HG02884 (cell line): ENCODE measurements around the gene BAHCC1.

Experiments used
- ATAC-seq: cut with Tn5 transposase; IDR thresholded peaks from one replicate; pipeline ENCODE4 v1.9.1; 2021; ENCODE audit warnings: mild to moderate bottlenecking, moderate library complexity; ENCODE audit not compliant: unreplicated experiment

Gene BAHCC1

DNA sequence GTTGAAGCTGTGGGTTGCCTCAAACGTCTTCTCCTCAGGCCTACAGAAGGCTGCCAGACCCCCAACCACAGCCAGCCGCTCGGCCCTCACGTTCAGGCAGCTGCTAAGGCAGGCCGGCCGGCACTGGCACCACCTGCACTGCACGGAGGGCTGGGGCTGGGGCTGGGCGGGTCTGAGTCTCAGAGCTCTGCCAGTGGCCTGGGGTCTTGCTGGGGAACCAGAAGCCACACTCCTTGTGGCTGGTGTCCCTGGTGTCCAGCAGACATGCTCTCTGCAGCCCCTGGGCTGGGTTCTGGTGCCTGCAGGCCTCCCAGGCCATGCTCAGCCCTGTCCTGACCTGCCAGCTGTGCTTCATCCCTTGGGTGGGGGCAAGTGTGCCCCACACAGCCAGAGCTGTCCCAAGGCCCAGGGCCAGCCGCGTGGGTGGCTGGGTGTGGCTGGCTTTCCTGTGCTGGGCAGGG, 42.0 kb downstream of the BAHCC1 start:
- no peak for ATAC-seq

DNA sequence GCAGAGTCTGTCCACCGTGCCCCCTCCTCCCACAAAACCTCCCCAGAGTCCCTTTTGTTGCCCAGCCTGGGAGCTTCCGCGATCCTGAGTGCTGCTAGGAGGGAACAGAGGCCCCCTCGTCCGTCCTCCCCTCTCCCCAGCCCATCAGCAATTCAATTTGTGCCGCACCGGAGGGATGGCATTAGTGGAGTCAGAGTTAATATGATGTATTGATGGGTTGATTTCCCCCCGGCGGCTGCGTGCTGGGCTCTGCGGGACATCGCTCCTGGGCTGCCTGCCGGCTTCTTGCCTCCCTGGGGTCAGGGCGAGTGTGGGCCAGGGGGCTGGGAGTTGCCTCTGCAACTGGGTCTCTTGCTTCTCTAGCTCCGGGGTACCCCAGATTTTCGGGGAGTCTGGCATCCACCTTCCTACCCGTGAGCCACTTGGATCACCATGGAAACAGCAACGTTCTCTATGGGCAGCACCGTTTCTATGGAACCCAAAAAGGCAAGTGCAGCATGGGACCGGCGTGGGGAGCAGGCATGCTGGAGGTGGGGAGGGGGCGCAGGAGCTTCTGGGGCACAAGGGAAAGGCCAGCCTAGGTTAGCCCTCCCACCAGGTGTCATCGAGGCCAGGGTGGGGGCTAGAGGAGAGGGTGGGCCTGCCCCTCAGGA, 42.9 kb downstream of the BAHCC1 start:
- ATAC-seq, result no peak

DNA sequence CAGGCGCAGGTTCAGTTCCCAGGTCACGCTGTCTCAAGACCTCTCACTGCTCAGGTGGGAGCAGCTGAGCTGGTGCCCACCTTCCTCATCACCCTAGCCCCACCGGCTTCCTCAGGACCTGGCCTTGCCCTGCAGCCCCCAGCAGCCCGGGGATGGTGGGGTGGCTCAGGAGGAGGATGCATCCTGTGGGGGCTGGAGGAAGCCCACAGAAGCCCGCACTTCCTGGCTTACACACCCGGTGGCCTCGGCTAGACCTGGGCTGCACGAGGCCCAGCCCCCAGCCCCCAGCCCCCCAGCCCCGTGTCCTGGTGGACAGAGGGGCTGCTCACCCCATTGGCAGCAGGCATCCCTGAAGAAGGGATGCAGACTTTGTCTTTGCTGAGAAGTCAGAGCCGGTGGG, 43.4 kb downstream of the BAHCC1 start:
- no peak for ATAC-seq

DNA sequence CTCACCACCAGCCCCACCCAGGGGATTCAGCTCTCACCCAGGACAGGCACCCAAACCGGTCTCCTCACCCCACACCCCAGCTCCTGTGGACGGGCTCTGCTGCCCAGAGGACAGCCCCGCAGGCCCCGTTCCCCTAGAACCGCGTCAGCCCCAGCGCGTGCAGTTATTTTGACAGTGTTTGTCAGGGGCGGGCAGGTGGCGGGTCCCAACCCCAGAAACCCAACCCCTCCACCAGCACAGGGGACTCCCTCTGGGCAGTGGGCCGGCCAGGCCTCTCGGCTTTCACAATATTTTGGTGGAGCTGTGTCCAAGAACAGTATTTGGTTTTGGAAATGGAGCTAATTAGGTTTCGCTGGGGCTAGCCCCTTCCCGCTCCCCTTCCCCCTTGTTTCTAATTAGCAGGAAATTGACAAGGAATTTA, 44.8 kb downstream of the BAHCC1 start:
- no peak for ATAC-seq

DNA sequence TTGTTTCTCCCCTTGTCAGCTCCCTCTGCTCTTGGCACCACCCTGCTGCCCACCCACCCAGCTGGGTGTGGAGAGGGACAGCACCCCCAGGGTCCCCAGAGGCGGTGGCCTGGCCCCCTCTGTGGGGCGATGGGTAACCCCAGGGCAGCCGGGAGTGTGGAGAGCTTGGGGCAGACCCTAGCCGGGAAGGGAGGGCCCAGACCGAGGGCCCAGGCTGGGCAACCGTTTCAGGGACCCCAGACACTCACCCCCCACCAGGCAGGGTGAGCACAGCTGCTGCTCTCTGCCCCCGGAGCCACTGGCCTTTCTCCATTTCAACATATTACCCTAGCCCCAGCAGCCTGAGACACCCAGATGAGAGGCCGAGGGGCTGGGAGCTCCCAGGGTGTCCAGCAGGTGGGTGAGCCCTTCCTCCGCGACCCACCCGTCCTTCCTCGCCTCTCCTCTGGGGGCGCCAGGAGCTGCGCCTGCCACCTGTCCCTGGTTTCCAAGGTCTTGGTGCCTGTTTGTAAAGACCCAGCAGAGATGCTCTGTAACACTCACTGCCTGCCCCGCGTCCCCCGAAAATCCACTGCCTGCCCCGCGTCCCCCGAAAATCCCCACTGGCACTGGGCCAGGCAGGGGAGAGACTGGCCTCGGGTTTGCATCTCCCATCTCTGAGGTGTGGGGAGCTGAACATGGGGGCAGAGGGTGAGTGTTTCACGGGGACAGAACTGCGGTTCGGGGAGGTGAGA, 45.4 kb downstream of the BAHCC1 start:
- no peak for ATAC-seq

DNA sequence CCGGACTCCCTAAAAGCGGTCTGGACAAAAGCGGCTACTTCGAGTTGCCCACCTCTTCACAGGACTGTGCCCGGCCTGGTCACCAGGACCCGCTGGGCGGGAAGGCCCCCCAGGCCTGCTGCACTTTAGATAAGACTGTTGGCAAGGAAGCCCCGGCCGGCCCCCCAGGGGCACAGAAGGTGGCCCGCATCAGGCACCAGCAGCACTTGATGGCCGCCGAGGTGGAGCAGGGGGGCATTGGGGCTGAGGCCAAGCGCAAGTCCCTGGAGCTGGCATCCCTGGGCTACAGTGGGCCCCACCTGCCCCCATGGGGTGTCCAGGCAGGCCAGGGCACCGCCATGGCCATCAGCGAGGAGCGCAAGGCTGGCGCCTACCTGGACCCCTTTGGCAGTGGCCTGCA, 47.5 kb downstream of the BAHCC1 start:
- ATAC-seq, result no peak

DNA sequence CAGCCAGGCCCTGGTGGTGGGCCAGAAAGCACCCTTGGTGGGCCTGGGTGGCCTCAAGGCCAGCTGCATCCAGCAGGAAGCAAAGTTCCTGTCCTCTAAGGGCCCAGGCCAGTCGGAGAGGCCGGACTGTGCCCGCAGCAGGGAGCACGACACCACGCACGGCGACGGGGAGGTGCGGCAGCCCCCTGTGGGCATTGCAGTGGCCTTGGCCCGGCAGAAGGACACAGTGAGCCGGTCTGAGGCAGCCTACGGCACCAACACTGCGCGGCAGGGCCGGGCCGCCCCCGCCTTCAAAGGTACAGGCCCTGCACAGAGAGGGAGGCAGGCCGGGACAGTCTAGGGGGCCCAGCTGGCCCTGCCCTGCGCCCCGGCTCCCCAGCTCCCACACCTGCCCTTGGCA, 48.0 kb downstream of the BAHCC1 start:
- ATAC-seq, result no peak

DNA sequence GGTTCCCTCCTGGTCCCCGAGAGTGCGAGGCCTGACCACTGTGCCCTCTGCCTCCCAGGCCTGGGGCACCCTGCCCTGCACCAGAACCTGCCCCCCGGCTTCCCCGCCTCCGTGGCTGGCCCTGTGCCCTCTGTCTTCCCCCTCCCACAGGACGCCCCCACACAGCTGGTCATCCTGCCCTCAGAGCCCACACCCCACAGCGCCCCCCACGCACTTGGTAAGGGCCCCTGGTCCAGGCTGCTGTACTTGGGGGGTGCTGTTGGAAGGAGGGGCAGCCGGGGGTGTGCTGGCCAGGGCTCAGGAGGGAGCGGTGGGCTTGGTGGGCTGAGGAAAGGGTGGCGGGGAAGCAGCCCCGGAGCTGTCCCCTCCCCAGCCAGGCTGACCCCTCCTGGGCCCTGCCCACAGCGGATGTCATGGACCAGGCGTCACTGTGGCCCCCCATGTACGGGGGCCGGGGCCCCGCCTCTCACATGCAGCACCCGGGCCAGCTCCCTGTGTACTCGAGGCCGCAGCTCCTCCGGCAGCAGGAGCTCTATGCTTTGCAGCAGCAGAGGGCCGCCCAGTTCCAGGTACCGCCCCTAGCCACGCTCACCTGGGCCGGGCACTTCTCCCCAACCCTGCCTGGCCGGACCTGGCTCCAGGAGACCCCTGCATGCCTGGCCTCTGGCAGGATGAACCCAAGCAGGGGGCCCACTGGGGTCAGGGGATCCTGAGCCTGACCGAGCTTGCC, 49.5 kb downstream of the BAHCC1 start:
- ATAC-seq, result no peak

DNA sequence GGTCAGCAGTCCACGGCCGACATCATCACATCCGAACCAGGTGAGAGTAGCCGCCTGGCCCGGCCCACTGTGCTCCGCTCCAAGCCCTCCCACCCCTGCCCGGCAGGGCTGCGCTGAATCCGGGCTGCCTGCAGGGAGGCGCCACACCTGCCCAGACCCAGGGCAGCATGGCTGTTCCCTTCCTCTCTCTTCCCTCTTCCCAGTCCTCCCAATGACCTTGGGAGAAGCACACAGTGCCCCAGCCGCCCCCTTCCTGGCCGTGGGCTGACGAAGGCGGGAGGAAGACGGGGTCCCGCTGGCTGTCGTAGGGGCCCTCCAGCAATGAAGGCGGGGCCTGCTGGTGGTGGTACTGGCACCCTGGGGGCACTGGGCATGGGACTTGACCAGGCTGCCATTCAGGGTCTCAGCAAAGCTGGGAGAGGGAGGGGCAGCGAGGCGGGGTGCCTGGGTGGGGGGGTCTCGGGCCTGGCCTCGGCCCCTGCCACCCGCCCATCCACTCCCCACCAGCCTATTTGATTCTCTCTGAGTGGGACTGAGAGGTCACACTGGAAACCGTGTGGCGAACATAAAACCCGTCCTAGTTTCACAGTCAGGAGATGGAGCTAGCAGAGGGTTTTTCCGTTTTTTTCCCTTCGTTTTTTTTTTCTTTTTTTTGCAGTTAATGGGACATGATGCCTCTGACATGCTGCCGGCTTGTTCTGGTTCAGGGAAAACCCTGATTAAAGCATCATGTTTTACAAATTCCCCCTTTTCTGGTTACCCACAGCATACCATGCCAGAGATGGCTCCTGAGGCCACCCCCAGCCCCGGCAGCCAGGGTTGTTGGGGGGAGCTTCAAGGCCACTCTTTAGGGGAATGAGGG, 50.6 kb downstream of the BAHCC1 start:
- ATAC-seq, result no peak

DNA sequence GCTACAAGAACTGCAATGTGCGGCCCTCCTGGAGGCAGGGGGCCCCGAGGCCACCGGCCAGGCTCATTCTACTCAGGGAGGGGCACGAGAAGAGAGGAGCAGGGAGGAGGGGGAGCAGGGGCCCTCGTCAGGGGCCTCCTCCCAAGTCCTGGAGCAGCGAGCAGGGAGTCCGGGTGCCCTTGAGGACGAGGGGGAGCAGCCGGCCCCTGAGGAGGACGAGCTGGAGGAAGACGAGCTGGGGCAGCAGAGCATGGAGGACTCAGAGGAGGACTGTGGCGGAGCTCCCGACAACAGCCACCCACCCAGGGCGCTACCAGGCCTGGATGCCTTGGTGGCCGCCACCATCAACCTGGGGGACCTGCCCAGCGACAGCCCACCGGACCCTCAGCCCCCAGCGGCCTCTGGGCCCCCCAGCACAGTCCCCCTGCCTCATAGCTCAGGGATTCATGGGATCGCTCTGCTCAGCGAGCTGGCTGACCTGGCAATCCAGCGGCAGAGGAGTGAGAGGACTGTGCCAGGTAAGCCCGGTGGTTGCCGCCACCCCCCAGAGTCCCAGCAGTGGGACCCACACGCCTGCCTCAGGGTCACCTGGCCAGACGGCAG, 52.2 kb downstream of the BAHCC1 start:
- no peak for ATAC-seq

DNA sequence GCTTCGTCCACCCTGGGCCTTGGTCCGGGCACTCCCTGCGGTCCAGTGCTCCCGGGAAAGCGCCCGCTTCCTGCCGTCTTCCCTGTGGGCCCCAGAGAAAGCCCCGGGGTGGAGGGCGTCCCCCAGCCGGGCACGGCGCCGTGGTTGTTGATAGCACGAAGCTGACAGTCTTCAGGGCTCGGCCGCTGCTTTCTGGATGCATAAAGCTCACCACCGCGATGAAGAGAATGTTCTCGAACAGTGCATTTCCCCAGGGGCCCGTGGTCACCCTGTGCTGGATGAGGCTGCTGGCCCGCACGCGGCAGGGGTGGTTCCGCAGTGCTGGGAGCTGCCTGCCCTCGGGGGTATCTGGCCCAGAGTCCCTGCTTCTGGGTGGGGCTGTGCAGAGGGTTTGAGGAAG, 53.2 kb downstream of the BAHCC1 start:
- no peak for ATAC-seq

DNA sequence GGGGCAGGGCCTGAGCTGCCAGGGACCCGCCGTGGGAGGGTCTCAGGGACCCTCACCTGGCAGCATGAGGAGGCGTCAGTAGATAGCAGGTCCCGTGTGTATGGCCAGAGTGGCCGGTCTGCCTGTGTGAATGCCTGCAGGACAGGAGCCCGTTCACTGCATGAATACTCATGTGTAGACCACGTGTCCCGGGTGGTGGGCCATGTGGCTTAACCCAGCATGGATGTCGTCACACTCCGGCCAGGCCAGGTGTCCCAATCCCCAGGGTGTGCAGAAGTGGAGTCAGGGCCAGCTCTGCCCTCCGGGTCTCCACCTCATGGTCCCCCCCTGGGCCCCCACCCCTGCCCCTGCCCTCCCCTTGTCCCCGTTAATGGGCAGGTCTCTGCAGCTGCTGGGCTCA, 53.7 kb downstream of the BAHCC1 start:
- no peak for ATAC-seq

DNA sequence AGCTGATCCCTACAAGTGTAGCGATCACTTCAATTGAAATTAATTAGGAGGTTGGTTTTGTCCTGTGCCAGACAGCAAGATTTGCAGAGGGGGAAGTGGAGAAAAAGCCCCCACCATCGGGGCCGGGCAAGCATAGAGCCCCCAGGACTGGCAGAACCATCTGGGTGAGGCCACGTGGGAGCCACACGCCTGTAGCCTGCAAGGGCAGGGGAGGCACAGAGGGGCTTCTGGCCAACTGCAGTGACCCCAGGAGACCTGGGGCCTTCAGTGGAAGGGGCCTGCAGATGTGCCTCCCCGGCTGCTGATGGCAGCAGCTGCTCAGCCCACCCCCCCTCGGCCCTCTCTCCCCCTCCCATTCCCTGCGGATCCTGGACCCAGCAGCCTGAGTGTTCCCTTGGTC, 54.1 kb downstream of the BAHCC1 start:
- ATAC-seq, result no peak

DNA sequence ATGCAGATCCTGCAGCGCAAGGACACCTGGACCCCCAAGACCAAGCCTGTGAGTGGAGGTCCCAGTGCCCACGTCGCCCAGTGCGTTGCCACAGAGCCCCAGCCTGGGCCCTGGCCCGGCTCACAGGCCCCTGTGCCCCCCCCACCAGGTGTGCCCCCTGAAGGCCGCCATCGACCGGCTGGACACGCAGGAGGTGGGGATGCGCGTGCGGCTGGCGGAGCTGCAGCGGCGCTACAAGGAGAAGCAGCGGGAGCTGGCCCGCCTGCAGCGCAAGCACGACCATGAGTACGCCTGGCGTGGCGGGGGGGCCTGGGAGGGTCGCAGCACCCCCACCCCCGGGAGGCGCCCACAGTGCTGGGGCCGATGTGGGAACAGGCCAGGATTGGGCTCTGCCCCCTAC, 56.6 kb downstream of the BAHCC1 start:
- ATAC-seq, result no peak

DNA sequence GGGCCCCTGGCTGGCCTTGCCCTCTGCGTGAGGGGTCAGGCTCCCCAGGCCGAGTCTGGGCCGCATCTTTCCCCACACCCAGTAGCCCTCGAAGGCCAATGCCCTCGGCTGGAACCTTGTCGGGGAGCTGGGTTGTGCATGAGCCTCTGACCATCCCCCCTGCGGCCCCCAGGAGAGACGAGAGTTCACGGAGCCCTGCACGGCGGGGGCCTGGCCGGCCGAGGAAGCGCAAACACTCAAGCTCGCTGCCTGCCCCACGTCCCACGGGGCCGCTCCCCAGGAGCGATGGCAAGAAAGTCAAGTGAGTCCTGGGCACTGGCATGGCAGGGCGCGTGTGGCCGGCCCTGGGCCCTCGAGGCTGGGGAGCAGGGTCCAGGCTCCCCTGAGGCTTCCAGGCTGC, 57.3 kb downstream of the BAHCC1 start:
- ATAC-seq, result no peak

DNA sequence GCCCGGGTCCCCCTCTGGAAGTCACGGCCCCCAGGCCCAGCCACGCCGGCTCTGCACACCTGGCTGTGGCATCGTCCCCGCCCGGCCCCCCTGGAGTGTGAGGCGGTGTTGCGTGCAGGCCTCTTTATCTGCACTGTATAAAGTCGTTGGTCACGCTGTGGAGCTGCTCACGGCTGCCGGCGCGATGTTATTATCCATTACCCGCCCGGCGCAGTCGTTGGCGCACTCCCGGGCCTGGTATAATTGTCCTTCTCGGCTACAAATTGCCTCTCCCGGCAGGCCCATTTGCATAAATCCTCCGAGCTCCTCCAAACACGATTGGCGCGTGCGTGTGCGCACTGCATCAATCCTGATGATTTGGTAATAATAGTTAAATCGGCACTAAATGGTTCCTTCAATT, 57.8 kb downstream of the BAHCC1 start:
- no peak for ATAC-seq

DNA sequence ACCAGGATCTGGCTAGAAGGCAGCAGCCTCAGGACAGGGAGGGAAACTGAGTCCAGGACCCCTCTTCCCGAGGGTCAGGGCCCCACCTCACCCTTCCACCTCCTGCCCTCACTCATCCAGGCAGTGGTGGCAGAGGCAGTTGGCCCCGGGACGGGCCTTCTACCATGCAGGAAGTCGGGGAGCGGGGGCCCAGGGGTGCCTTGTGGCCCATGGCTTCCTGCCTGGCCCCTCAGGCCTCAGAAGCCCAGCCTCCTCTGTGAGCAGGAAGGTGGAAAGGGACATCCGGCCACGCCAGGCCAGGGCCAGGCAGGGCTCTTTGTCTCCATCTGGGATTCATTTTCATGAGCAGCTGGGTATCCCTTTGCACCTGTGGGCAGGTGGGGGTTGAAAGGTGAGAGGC, 58.5 kb downstream of the BAHCC1 start:
- no peak for ATAC-seq

DNA sequence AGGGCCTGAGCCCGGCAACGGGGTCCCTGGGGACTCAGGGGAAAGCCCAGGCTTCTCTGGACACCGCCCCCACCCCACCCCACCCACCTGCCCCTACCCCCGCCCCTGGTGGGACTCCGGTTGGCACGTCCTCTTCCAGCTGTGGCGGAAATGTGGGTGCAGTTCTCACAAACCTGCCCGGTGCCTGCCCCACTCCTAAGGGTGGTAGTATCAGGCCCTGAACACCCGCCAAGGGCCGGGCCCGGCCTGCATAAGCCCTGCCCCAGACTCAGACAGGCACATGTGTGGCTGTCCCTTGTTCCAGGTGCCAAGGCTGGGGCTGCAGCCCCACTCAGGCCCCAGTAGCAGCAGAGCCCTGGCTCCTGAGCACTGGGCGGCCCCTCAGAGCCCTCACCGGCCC, 59.2 kb downstream of the BAHCC1 start:
- ATAC-seq, result no peak

DNA sequence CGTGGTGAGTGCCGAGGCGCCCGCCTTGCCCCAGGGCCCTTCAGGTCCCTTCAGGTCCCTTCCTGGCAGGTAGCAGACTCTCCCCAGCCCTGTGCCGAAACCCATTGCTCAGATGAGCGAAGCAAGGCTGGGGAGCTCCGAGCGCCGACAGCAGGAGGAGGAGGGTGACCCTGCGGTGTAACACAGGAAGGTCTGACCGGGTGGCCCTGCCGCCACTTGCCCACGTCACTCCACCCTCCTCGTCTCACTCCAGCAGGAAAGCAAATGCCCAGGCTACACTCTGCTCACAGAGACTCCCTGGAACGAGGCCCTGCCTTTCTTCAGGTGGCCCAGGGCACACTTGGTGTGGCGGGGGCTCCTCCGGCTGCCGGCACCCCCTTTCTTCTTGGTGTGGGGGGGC, 60.1 kb downstream of the BAHCC1 start:
- no peak for ATAC-seq

DNA sequence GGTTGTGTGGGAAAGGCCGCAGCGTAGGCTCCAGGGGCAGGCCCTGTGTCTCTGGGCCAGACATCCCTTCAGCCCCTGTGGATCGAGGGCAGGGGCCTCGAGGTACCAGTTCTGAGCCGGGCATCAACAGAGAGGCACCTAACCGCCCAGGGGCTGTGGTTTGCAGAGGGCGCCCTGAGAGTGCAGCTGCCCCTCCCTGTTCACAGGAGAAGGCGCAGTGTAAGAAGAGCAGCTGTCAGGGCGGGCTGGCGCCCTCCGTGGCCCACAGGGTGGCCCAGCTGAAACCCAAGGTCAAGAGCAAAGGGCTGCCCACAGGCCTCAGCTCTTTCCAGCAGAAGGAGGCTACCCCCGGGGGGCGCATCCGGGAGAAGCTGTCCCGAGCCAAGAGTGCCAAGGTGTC, 60.8 kb downstream of the BAHCC1 start:
- no peak for ATAC-seq

DNA sequence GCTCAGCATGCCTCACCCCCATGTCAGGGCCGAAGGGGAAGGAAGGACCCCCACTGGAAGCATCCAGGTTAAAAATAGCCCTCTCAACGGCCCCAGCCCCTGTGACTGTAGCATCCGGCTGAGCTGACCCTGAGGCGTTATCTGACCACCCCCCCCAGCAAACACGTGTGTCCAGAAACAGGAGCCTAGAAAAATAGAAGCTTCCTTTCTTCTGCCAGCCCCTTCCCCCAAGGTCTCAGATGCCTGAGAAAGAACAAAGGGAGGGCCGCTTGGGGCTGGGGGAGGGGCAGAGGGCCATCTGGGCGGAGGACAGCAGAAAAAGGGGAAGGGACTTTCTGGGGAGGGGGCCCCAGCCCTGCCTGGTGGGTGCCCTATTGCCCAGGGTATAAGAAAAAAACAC, 61.5 kb downstream of the BAHCC1 start:
- no peak for ATAC-seq
